ENCODE results near the gene SURF2. TPM values are rescaled to one million over a fixed set of nuclear protein-coding genes. Genes with fewer than 3 reads are reported as not detected.

Gene SURF2
- total RNA-seq, 1 donor from 2014 or later = 15.4 TPM

DNA sequence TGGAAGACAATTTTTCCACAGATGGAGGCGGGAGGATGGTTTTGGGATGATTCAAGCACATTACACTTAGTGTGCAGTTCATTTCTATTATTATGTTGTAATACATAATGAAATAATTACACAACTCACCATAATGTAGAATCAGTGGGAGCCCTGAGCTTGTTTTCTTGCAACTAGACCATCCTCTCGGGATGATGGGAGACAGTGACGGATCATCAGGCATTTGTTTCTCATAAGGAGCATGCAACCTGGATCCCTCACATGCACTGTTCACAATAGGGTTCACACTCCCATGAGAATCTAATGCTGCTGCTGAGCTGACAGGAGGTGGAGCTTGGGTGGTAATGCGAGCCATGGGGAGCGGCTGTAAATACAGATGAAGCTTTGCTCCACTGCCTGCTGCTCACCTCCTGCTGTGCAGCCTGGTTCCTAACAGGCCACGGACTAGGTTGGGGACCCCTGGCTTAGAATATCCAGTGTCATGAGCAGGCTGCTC is 21.4 kb downstream of the SURF2 start:
- H3K4me1 Mint-ChIP-seq (ENCODE audit: unreplicated experiment) = peaks cover 19% of the 10 kb centered on the region
- no peaks in the 10 kb centered on the region for H3K36me3 Mint-ChIP-seq (ENCODE audit: unreplicated experiment)
- no peak overlapping the region for H3K27ac Mint-ChIP-seq (ENCODE audit: unreplicated experiment)
- TF ChIP-seq, protein P1, sequence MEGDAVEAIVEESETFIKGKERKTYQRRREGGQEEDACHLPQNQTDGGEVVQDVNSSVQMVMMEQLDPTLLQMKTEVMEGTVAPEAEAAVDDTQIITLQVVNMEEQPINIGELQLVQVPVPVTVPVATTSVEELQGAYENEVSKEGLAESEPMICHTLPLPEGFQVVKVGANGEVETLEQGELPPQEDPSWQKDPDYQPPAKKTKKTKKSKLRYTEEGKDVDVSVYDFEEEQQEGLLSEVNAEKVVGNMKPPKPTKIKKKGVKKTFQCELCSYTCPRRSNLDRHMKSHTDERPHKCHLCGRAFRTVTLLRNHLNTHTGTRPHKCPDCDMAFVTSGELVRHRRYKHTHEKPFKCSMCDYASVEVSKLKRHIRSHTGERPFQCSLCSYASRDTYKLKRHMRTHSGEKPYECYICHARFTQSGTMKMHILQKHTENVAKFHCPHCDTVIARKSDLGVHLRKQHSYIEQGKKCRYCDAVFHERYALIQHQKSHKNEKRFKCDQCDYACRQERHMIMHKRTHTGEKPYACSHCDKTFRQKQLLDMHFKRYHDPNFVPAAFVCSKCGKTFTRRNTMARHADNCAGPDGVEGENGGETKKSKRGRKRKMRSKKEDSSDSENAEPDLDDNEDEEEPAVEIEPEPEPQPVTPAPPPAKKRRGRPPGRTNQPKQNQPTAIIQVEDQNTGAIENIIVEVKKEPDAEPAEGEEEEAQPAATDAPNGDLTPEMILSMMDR (IDR thresholded peaks at IDR 0.05) = no peak
- no peak for DNase-seq (ENCODE audit: extremely low spot score, unreplicated experiment)
- no peak overlapping the region for H3K4me3 Mint-ChIP-seq (ENCODE audit: unreplicated experiment)
- H3K27me3 Mint-ChIP-seq (ENCODE audit: unreplicated experiment) = no peaks in the 10 kb centered on the region
- no peaks in the 10 kb centered on the region for H3K9me3 Mint-ChIP-seq (ENCODE audit: unreplicated experiment)

DNA sequence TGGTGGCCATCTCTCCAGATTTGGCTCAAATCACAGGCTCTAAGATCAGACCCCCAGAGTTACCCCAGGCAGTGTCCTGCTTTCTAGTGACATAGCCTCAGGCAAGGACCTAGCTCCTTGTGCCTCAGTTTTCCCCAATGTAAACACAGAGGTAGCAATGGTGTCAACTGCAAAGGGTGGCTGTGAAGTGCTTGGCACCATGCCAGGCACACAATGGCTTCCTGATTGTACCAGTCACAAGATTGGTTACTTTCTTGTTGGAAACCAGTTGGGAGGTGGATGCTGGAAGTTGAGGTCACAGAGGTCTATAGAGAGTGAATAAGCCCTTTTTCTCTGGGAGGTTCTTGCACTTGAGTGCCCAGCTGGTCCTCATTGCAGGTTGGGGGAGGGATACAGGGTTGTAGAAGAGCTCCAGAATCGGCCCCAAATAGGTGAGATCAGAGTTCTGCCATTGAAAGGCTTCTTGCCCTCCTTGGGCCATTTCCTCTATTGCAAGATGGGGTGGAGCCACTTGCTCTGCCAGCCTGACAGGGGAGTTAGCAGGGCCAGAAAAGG is 22.1 kb downstream of the SURF2 start:
- H3K9me3 Mint-ChIP-seq (ENCODE audit: unreplicated experiment) = no peaks in the 10 kb centered on the region
- no peak overlapping the region for H3K4me3 Mint-ChIP-seq (ENCODE audit: unreplicated experiment)
- TF ChIP-seq, protein P1 (IDR thresholded peaks at IDR 0.05) = no peak
- no peaks in the 10 kb centered on the region for H3K36me3 Mint-ChIP-seq (ENCODE audit: unreplicated experiment)
- H3K4me1 Mint-ChIP-seq (ENCODE audit: unreplicated experiment) = peaks cover 16% of the 10 kb centered on the region
- H3K27ac Mint-ChIP-seq (ENCODE audit: unreplicated experiment) = no peak overlapping the region
- no peak for DNase-seq (ENCODE audit: extremely low spot score, unreplicated experiment)
- no peaks in the 10 kb centered on the region for H3K27me3 Mint-ChIP-seq (ENCODE audit: unreplicated experiment)

DNA sequence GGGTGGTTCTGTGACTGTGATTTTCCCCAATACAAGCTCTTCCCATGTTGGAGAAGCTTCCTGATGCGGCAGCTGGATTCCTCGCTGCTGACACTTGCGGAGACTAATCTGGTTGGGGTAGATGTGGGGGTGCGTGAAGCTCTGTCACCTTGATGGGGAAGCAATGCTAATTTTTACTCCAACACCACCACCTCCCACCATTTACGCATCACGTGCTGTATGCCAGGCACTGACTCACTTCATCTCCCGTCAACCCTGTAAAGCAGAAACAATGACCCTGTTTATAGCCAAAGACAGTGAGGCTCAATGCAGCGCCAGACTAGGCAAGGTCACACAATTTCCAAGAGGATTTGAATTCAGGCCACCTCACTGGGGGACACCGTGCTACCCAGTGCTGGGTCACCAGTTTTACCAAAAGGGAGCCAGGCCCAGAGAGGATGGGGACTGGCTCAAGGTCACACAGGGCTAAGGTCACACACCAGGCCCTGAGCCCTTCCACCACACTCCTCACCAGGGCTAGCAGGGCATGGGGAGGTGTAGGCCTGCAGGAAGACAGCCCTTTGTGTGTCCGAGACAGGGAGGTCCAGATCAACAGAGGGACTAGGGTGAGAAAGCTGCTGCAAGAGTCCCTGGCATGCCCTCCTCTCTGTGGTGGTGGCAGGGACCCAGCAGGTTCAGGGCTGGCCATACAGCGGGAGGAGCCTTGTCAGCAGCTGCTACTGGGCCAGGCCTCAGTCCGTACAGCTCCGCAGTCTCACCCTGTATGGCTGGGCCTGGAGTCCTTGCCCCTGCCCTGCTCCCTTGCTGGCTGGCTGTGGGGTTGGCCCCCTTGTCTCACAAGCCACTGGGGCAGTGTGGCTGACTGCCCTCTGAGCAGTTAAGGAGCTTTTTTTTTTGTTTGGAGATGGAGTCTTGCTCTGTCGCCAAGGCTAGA is 23.1 kb downstream of the SURF2 start:
- Mint-ChIP-seq H3K27ac (ENCODE audit: unreplicated experiment) (no peak overlapping the region), H3K27me3 (ENCODE audit: unreplicated experiment) (no peaks in the 10 kb centered on the region), H3K9me3 (ENCODE audit: unreplicated experiment) (no peaks in the 10 kb centered on the region), H3K36me3 (ENCODE audit: unreplicated experiment) (no peaks in the 10 kb centered on the region), H3K4me3 (ENCODE audit: unreplicated experiment) (no peak overlapping the region), H3K4me1 (ENCODE audit: unreplicated experiment) (peaks cover 10% of the 10 kb centered on the region)
- TF ChIP-seq, protein P1 (IDR thresholded peaks at IDR 0.05) = no peak
- DNase-seq (ENCODE audit: extremely low spot score, unreplicated experiment) = no peak

DNA sequence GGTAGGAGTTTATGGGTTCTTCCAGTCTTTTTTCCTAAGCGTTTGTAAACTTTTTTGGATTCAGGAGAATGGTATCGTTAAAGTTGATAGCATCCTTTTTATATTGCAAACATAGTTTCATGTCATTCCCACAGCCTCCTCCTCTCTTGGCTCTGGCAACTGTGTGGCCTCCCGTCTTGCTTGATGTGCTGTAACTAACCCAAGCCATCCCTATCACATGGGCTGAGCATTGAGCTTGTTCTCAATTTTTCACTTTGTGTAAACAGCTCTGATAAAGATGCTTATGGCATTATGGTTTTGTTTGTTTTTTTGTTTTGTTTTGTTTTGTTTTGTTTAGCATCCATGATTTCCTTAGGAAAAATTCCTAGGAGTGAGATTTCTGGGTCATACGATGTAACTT is 24.4 kb downstream of the SURF2 start:
- no peak overlapping the region for H3K4me3 Mint-ChIP-seq (ENCODE audit: unreplicated experiment)
- no peaks in the 10 kb centered on the region for H3K27me3 Mint-ChIP-seq (ENCODE audit: unreplicated experiment)
- TF ChIP-seq, protein P1 (IDR thresholded peaks at IDR 0.05) = no peak
- H3K4me1 Mint-ChIP-seq (ENCODE audit: unreplicated experiment) = peaks cover 4% of the 10 kb centered on the region
- H3K9me3 Mint-ChIP-seq (ENCODE audit: unreplicated experiment) = no peaks in the 10 kb centered on the region
- H3K36me3 Mint-ChIP-seq (ENCODE audit: unreplicated experiment) = no peaks in the 10 kb centered on the region
- no peak for DNase-seq (ENCODE audit: extremely low spot score, unreplicated experiment)
- H3K27ac Mint-ChIP-seq (ENCODE audit: unreplicated experiment) = no peak overlapping the region

DNA sequence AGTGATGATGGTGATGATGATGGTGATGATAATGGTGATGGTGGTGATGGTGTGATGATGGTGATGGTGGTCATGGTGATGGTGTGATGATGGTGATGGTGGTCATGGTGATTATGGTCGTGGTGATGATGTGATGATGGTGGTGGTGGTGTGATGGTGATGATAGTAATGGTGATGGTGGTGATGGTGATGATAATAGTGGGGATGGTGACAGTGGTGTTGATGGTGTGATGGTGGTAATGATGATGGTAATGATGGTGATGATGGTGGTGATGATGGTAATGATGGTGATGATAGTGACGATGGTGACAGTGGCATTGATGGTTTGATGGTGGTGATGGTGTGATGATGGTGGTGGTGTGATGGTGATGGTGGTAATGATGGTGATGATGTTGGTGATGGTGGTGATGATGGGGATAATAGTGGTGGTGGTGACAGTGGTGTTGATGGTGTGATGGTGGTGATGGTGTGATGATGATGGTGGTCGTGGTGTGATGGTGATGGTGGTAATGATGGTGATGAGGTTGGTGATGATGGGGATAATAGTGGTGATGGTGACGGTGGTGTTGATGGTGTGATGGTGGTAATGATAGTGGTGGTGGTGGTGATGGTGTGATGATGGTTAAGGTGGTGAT is 26.3 kb downstream of the SURF2 start:
- H3K4me1 Mint-ChIP-seq (ENCODE audit: unreplicated experiment) = peaks cover 2% of the 10 kb centered on the region
- H3K27me3 Mint-ChIP-seq (ENCODE audit: unreplicated experiment) = no peaks in the 10 kb centered on the region
- no peaks in the 10 kb centered on the region for H3K36me3 Mint-ChIP-seq (ENCODE audit: unreplicated experiment)
- H3K4me3 Mint-ChIP-seq (ENCODE audit: unreplicated experiment) = no peak overlapping the region
- no peak overlapping the region for H3K27ac Mint-ChIP-seq (ENCODE audit: unreplicated experiment)
- H3K9me3 Mint-ChIP-seq (ENCODE audit: unreplicated experiment) = no peaks in the 10 kb centered on the region
- no peak for DNase-seq (ENCODE audit: extremely low spot score, unreplicated experiment)
- TF ChIP-seq, protein P1 (IDR thresholded peaks at IDR 0.05) = no peak

Measured in osteocyte (in vitro differentiated cells).